Measurements from ENCODE around the gene ZBTB22.
A peak's percentile ranks its signal among the peaks of the same experiment; 100 is the strongest.

ZBTB22 gene

DNA sequence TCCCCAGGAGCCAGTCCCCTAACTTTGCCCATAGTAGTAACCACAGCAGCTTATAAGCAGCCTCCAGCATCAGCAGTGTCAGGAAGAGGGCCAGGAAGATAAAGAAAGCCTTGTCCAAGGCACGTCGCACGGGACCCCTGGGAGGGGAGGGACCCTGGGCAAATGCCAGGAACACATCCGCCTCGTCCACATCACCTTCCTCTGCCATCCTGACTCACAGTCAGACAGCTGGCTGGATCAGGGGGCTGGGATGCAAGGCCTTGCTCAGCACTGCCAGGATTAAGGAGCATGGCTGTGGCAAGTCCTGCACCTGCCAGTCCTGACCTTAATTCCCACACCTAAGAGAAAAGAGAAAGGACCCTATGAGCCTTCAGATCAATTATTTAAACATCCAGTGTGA is 11.5 kb upstream of the ZBTB22 start:
- DNase-seq = no peak

DNA sequence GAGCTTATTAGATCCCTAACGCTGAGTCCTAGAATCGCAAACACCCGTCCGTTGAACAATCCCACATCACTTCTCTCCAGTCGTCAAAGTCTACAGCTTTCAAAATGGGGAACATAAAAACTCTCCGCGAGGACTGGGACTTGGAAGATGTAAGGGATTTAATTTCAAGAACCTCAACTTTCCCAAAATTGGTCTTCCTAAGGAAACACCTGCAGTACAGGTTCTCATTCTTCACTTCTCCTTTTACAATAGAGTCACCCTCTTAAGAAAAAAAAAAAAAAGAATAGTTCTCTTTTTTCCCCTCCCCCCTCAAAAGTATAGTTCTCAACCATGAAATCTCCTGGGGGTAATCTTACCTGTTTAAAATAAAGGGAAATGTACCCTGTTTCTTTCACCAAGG is 6.6 kb upstream of the ZBTB22 start:
- no peak for DNase-seq

DNA sequence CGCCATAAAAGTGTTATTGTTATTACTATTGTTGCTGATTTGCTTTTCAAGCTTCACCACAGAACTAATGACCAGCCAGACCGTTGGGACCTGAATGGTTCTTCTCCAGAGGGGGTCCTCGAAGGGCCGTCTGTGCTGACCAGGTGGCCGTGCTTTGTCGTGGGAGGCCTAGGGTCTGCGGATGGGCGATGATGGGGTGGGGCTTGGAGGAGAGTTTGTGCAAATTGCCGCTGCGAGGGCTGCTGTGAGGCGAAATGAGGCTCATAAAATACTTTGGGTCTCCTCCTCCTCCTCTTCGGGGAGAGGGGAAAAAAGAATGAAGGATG is 6.0 kb upstream of the ZBTB22 start:
- DNase-seq = no peak

DNA sequence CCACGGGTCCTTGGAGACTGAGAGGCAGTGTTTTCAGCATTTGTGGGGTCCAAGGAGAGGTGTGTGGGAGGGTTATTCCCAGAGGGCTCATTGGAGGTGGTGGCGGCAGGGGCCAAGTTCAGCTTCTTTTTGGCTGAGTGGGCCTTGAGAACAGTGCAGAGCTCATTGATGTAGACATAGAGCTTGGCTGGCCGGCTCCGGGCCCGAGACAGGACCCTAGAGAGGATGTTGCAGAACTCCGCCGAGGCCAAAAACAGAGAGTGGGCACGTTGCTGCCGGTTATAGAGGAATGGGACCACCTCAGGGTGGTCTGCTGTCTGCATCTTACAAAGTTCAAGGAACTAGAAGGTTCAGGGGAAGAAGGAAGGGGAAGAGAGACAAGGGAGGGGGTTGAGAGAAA is 3.7 kb upstream of the ZBTB22 start:
- DNase-seq = no peak

DNA sequence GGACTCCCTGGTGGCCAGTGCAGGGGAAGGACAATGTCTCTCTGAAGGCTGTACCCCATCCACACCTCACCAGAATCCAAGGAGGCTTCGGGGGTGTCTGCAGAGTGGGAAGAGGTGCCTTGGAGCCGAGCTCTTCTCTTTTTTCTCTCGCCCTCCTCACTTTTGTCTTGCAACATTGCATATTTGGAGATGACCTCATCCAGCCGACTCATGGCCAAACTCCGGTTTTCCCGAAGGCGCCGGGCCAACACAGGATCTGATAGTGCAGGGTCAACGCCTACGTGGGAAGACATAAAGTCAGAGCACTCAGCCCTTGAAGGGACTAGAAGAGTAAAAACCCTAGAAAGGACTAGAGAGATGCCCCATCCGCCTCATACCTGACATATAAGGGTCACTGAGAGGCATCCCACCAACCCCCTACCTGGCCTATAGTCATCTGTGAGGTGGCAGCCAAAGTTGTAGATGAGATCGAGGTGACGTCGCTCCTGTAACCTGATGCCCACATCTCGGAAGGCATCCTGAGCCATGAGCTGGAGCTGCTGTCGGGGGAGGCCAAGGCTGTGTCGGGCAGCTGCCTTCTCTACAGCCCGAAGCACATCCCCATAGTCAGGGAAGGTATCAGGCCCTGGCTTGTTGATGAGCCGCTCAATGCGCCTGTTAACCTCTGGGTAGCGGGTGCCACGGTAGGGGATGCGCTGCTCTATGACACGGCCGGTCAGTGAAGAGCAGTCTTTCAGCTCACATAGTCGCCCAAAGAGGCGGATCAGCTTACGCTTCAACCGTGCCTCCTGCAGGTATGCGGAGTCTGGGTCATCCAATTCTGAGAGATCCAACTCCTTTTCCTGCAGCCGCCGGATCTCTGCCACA is 3.0 kb upstream of the ZBTB22 start:
- no peak for DNase-seq

DNA sequence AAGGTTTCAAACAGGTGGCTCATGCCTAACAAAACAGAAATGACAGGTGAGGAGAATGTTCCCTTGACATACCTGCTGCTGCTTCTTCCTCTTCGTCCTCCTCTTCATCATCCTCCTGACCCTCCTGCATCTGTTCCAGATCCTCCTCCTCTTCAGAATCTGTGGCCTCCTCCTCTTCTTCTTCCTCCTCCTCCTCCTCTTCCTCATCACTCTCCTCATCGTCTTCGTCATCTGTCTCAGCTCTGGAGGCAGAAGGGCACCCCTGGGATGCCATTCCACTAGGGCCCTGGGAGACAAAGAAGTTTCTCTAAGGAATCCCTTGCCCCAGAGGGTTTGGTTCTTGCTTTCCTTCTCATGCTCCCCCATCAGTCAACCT is 2.4 kb upstream of the ZBTB22 start:
- DNase-seq = no peak

DNA sequence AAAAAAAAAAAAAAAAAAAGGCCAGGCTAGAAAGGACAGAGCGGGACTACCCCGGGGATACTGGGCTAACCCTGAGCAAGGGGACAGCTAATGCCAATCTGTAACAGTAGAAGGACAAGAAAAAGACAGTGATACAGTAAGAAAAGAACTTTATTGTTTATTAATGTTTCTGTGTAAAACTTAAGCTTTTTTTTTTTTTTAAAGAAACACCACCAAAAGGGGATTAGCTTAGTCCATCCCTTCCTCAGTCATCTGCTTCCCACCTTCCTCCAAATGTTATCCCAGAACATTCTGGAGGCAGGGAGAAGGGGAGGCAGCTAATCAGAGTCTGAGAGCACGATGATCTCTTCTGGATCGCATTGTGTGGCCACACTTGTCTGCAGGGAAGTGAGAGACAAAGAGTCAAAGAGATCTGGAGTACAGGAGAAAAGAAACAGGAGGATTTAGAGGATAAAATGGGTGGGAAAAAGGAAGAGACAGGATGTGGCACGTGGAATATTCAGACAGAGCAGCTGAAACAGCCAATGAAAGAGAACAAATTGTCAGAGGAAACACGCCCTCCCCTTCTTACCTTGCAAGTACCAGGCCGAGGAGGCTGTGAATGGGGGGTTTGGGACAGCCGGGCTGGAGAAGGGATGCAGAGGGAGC is 1.0 kb upstream of the ZBTB22 start:
- no peak for DNase-seq

DNA sequence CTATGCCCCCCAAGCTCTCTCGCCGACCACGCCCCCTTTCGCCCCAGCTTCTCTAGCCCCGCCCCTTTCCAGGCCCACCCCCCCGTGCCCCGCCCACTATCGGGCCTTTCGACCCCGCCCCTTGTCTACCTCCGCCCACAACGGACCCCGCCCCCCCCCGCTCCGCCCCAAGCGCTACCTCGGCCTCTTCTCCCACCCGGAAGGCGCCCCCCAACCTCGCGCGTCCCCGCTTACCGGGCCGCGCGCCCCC is 200 bp downstream of the ZBTB22 start:
- no peak for DNase-seq

DNA sequence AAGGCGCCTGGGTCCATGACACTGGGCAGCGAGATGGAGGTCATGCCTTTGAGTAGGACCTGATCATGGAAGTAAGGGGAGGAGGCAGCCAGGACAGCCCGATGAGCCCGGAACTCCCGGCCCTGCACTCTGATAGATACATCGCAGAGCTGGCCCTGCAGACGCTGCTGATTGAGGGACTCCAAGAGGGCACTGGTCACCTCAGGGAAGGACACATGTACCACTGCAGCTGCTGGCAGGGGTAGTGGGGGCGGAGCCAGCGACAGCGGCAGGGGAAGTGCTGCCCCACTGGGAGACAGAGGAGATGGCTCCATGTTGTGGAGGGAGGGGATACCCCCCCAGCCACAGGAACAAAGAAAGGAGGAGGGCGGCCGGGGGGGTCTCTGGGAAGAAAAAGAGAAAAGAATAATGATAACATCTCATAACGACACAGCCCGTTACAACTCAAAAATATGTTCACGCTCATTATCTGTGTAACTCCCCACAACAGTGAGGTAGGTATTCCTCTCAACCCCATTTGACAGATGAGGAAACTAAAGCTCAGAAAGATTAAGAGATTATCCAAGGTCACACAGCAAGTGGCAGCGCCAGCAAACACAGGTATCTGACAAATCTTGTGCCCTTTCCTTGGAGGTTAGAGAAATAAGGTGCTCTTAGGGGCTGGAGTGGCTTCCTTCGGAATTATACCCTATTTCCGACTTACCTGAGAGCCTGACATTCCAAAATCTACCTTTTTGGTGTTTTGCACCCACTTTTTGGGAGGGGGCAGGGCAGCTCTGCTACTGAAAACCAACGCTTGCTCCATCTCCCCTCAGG is 733 bp downstream of the ZBTB22 start:
- DNase-seq = no peak

DNA sequence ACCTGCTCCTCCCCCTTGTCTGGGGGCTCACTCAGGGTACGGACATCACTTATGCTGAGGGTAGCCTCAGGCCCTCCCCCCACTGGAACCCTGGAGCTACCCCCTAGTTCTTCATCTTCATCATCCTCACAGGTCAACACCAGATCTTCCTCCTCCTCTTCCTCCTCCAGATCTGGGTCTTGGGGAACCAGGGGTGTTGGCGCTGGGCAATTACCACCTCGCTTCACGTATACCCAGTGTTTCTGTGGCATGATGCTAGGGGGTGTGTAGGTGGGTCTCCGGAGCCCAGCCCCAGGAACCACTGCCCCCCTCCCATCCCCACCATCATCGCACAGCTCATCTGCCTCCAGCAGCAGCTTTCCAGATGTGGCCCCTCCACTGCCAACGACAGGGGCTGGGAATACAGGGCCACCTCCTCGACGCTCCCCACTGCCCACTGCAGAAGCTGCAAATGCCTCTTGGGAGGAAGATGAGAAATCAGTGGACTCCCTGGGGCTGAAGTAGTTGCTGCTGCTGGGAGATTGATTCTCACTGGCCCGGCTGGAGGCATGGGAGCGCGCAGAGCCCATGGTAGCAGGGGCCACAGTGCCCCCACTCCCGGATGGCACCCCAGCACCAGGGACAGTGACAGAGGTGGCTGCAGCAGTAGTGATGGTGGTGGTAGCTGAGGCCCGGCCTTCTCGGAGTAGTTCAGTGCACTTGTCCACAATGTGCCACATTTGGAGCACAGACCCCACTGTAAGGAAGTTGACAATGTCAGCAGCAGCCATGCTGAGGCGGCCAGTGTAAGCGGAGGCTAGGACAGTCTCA is 1.5 kb downstream of the ZBTB22 start:
- DNase-seq = no peak

DNA sequence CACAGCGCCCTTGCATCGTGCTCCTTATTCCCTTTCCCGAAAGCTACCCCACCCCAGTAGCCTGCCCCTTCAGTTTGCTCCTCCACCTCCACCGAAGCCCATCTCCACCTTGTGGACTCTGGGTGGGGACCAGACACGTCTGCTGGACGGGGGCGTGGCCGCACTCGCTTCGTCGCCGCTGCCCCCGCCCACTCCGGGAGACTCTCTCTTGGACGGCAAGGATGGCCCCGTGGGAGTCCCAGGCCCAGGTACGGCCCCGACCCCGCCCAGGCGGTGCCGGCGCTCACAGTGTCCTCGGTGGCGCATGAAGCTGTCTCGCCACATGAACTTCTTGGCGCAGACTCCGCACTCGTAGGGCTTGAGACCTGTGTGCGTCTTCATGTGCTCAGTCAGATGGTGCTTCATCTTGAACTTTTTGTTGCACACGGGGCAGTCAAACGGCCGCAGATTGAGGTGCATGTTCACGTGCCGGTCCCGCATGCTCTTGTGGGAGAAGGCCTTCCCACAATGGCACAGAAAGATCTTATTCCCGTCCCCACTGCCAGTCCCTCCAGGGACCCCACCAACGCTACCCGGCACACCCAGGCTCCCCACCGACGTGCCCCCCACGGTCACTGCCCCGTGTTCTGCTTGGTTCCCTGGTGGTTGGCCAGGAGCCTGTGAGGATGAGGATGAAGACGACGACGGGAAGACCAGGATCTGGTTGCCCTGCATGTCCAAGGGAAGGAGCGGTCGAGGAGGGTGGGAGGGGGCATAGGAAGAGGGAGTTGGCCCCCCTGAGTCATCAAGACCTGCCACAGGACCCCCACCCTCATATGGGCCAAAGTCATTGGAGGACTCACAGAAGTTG is 2.4 kb downstream of the ZBTB22 start:
- no peak for DNase-seq

DNA sequence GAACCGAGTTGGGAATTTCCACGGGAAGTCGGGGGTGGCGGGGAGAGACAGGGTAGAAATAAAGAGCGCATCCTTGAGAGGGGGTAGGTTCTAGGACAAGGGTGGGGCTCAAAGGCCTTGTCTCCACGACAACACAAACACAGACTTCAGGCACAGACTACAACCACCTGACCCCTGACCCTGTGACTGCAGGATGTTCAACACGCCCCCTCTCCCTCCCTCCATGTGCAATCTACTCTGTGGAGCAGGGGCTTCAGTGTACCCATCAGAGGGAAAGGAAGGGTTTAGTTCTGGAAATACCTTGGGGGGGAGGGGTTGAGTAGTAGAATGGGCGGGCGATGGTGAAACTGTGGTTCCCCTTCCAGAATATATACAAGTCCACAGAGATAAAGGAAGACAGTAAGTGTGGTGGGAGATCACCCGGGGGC is 3.0 kb downstream of the ZBTB22 start:
- no peak for DNase-seq

DNA sequence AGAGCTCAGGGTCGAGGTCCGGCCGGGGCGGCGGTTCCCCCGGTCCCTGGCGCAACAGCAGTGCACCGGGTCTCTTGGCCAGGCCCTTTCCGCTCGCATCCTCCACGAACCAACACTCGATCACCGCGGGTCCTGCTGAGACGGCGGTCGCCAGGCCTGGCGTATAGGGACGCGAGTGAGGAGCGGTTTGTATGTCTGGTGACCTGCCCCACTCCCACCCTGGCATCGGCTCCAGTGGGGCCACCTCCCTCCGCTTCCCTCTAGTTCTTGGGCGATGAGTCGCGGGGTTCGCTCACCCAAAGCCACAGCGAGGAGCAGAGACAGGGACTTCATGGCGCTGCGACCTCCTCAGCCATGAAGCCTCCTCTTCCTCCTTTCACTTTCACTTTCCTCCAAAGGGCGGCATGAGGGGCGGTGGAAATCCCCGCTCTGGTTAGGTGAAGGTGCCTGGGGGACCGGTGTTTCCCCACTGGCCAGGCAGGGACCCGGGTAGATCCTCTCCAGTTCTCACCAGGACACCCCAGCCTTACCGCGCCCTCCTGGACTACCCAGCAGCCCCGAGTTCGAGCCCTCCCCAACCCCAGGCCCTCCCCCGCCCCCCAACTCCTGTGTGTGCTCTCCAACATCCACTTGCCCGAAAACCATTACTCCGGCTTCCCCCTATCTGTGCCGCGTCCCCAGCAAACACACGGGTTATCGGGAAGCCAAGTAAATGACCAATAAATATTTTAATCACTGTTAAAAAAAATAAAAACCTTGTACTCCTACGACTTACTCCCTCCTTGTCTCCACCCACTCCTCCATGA is 3.6 kb downstream of the ZBTB22 start, which contains the start of gene TAPBP:
Gene TAPBP, minus strand, starts transcription at position 370 of the 806 bp plus-strand sequence. Its CDS starts 37 bp downstream, at position 333.
- DNase-seq = no peak

DNA sequence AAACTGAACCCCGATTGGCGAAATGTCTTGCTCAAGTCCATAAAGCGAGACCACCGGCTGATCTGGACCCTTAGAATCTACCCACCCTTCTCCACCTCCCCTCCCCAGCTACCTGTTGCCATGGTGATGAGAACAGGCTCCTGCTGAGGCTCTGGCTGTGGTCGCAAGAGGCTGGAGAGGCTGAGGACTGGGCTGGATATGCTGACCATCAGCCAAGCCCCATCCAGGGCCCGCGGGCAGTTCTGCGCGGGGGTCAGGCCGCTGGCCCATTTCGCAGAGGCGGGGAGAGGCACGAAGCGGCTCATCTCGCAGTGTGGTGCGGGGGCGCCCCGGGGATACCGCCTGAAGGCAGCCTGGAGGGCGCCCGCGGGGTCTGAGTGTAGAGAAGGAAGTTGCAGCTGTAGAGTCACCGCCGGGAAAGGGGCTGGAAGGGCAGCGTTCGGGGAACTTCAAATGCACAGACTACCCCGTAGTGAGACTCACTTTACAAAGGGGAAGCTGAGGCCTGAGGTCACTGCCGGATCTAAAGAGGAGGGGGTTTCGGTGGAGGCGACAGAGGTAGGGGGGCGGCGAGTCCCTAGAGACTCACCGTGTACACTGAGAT is 4.3 kb downstream of the ZBTB22 start:
- DNase-seq = no peak

DNA sequence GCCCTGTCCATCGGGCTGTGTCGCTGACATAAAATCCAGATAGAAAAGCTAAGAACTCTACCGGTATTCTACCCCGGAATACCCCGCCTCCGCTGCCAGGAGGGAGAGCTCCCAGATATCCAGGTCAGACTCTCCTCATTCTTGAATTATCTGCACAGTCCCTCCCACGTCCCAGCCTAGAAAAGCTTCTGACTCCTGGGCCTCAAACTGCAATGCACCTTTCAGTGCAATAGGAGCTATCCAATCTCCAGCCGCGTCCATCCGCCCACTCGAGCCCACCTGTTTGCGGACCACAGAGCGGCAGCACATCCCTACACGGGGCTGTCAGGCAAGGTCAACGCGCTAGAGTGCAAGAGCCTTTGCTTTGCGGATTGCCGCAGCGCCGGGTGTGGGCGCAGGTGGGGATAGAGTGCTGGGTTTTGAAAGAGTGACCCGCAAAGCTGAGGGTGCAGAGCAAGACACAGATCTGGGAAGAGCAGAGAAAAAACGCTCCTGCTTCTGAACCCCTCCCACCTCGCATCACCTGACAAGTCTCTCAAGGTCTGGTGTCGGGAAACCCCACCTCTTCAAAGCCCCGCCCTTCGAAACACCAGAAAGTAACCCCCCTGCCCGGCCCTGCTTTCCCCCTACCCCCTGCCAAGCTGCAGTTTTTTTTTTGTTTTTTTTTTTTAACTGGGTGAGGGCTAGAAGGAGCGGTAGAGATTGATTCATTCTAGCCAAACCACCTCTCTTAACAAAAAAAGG is 5.0 kb downstream of the ZBTB22 start:
- DNase-seq = peak; percentile 39

DNA sequence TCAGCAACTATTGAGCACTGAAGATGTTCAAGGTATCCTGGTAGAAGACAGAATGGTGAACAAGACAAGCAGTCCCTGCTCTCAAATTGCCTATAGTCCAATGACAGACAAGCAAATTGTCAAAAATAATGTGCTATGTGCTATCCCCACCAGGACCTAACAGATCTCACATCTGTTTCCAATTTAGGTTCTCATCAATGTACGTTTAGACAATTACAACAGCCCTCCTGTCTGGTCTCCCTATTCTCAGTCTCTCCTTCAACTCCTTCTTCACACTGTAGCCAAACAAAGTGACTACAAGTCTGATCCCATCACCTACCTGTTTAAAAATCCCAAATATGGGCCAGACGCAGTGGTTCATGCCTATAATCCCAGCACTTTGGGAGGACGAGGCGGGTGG is 11.2 kb downstream of the ZBTB22 start:
- DNase-seq = no peak

DNA sequence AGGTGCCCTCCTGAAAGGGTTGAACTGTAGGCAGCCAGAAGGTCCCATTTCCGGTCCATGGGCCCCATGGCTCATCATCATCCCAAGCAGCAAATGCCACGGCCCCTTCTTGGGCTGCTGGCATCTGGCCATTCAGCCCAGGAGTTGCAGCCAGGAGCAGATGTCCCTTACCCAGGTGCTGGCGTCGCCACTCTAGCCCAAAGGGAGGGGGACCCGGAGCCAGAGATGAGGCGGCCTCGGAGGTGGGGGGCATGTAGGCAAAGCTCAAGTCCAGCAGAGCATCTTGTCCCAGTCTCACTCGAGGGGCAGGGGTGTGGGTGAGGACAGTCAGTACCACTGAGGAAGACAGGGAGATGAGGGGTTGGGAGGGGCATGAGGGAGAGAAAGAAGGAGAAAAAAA is 12.5 kb downstream of the ZBTB22 start:
- DNase-seq = no peak

DNA sequence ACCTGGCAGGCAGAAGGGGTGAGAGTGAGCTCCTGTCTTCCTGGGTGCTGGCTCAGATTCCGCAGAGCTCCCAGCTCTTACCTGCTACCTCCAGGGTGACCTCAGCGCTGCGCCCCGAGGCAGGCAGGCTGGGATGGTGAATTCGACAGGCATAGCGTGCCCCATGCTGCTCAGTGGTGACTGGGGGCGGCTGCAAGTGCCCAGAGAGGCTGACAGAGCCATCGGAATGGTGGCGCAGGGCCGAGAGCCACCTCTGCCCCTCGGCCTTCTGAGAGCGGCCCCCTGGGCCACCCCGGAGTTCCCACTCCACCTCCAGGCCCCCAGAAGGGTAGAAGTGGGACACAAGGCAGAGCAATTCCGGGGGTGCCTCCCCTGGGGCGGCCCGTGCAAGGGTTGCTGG is 13.3 kb downstream of the ZBTB22 start:
- no peak for DNase-seq

DNA sequence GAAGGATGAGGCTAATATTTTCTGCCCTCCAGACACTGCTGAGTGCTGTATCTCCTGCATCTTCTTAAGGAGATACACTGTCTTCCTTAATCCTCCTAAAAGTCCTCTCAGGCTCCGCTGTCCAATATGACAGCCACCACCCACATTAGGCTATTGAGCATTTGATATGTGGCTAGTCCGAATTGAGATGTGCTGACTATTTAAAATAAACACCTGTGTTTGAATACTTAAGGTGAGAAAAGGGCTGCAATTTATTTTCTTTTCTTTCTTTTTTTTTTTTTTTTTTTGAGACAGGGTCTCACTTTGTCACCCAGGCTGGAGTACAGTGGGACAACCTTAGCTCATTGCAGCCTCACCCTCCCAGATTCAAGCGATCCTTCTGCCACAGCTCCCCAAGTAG is 15.7 kb downstream of the ZBTB22 start:
- DNase-seq = no peak

Measured in NCI-H1048 (cell line).